H9 (cell line): ENCODE results near the gene GPR137. TPM values are rescaled to one million over a fixed set of nuclear protein-coding genes. Genes with fewer than 3 reads are reported as not detected.

ENCODE experiments used
- DNase-seq: peaks from one replicate; pipeline ENCODE4 v3.0.0-alpha.2; 2017
- H2AFZ ChIP-seq: one replicate; pipeline ENCODE4 v1.6.1; 2013; ENCODE audit warnings: mild to moderate bottlenecking, low read length, control low read depth, moderate library complexity
- H2AK5ac ChIP-seq: 2 replicates; pipeline ENCODE4 v1.6.1; 2013; ENCODE audit warnings: low read length, control low read depth, mixed read lengths; ENCODE audit not compliant: insufficient read length
- H2BK120ac ChIP-seq: one replicate; pipeline ENCODE4 v1.6.1; 2013; ENCODE audit warnings: low read depth, mild to moderate bottlenecking, low read length, control low read depth, inconsistent platforms; ENCODE audit not compliant: poor library complexity, severe bottlenecking
- H2BK12ac ChIP-seq: 2 replicates; pipeline ENCODE4 v1.6.1; 2013; ENCODE audit warnings: low read length, control low read depth, mixed read lengths, low read depth; ENCODE audit not compliant: insufficient read length
- H2BK15ac ChIP-seq: 2 replicates; pipeline ENCODE4 v1.6.1; 2013; ENCODE audit warnings: low read depth, low read length, control low read depth
- H2BK20ac ChIP-seq: one replicate; pipeline ENCODE4 v1.6.1; 2013; ENCODE audit warnings: low read depth, mild to moderate bottlenecking, low read length, control low read depth, inconsistent platforms; ENCODE audit not compliant: poor library complexity, severe bottlenecking
- H2BK5ac ChIP-seq: 2 replicates; pipeline ENCODE4 v1.6.1; 2013; ENCODE audit warnings: low read length, control low read depth, mixed read lengths; ENCODE audit not compliant: insufficient read length
- H3K14ac ChIP-seq: 2 replicates; pipeline ENCODE4 v1.6.1; 2013; ENCODE audit warnings: low read length, control low read depth; ENCODE audit not compliant: insufficient read depth
- H3K18ac ChIP-seq: 2 replicates; pipeline ENCODE4 v1.6.1; 2013; ENCODE audit warnings: low read depth, mild to moderate bottlenecking, mixed read lengths, low read length, control low read depth; ENCODE audit not compliant: insufficient read length
- H3K23ac ChIP-seq: 2 replicates; pipeline ENCODE4 v1.6.1; 2013; ENCODE audit warnings: low read length, control low read depth, mixed read lengths, low read depth; ENCODE audit not compliant: insufficient read length
- H3K23me2 ChIP-seq: 2 replicates; pipeline ENCODE4 v1.6.1; 2013; ENCODE audit warnings: low read depth, mild to moderate bottlenecking, mixed read lengths, low read length, control low read depth; ENCODE audit not compliant: insufficient read length, poor library complexity, severe bottlenecking
- H3K27ac ChIP-seq: 2 replicates; pipeline ENCODE4 v1.5.1; 2013; ENCODE audit warnings: low read length, control low read depth, mixed read lengths, low read depth; ENCODE audit not compliant: insufficient read length
- H3K27me3 ChIP-seq: 2 replicates; pipeline ENCODE4 v1.6.1; 2013; ENCODE audit warnings: low read length, control low read depth, inconsistent platforms; ENCODE audit not compliant: insufficient read depth
- H3K4ac ChIP-seq: 2 replicates; pipeline ENCODE4 v1.6.1; 2013; ENCODE audit warnings: low read depth, mild to moderate bottlenecking, control low read depth, inconsistent platforms, low read length, moderate library complexity
- H3K4me1 ChIP-seq: 2 replicates; pipeline ENCODE4 v1.6.1; 2013; ENCODE audit warnings: low read length, control low read depth, inconsistent platforms; ENCODE audit not compliant: insufficient read depth
- H3K4me2 ChIP-seq: 2 replicates; pipeline ENCODE4 v1.6.1; 2013; ENCODE audit warnings: low read length, control low read depth, mixed read lengths; ENCODE audit not compliant: insufficient read length, insufficient read depth
- H3K56ac ChIP-seq: 2 replicates; pipeline ENCODE4 v1.6.1; 2013; ENCODE audit warnings: low read depth, mild to moderate bottlenecking, mixed read lengths, low read length, control low read depth; ENCODE audit not compliant: insufficient read length
- H3K79me1 ChIP-seq: 2 replicates; pipeline ENCODE4 v1.6.1; 2013; ENCODE audit warnings: low read depth, mild to moderate bottlenecking, moderate library complexity, low read length, control low read depth, inconsistent platforms; ENCODE audit not compliant: insufficient read depth, poor library complexity, severe bottlenecking
- H3K79me2 ChIP-seq: 2 replicates; pipeline ENCODE4 v1.6.1; 2013; ENCODE audit warnings: low read length, control low read depth, inconsistent platforms; ENCODE audit not compliant: insufficient read depth
- H3K9ac ChIP-seq: 2 replicates; pipeline ENCODE4 v1.6.1; 2013; ENCODE audit warnings: low read length, control low read depth, mixed read lengths; ENCODE audit not compliant: insufficient read length; ENCODE audit errors: extremely low read depth
- H3K9me3 ChIP-seq: one replicate; pipeline ENCODE4 v1.6.1; 2013; ENCODE audit warnings: low read depth, low read length, inconsistent platforms; ENCODE audit not compliant: control insufficient read depth
- H3T11ph ChIP-seq: one replicate; pipeline ENCODE4 v1.6.1; 2013; ENCODE audit warnings: mild to moderate bottlenecking, low read length, control low read depth, inconsistent platforms
- H4K20me1 ChIP-seq: one replicate; pipeline ENCODE4 v1.6.1; 2013; ENCODE audit not compliant: control insufficient read depth, insufficient read length, insufficient read depth
- H4K5ac ChIP-seq: 2 replicates; pipeline ENCODE4 v1.6.1; 2013; ENCODE audit warnings: low read depth, mild to moderate bottlenecking, mixed read lengths, low read length, control low read depth; ENCODE audit not compliant: insufficient read length
- H4K8ac ChIP-seq: replicated peaks from 2 replicates; pipeline ENCODE4 v1.6.1; 2013; ENCODE audit warnings: low read length, control low read depth, mixed read lengths, low read depth; ENCODE audit not compliant: insufficient read length
- H4K91ac ChIP-seq: 2 replicates; pipeline ENCODE4 v1.6.1; 2013; ENCODE audit warnings: low read depth, mild to moderate bottlenecking, moderate library complexity, mixed read lengths, low read length, control low read depth; ENCODE audit not compliant: insufficient read length
- H3K27ac Mint-ChIP-seq, 3 experiments: 2 replicates in 2 of 3; 3 replicates in 1 of 3; pipeline ENCODE4 v1.8.0; 2020 to 2021; ENCODE audit warnings: mixed read lengths in 3 of 3, mild to moderate bottlenecking in 1 of 3, moderate library complexity in 1 of 3
- H3K27me3 Mint-ChIP-seq: 2 replicates; pipeline ENCODE4 v1.8.0; 2021; ENCODE audit warnings: low read depth, mild to moderate bottlenecking, moderate library complexity, mixed read lengths
- H3K36me3 Mint-ChIP-seq, 3 experiments: 2 replicates in 2 of 3; 3 replicates in 1 of 3; pipeline ENCODE4 v1.8.0; 2020 to 2021; ENCODE audit warnings: low read depth in 3 of 3, mixed read lengths in 3 of 3; ENCODE audit not compliant: insufficient read depth in 1 of 3
- H3K4me1 Mint-ChIP-seq, 2 experiments: 2 replicates each; pipeline ENCODE4 v1.8.0; 2020; ENCODE audit warnings: mixed read lengths in 2 of 2
- H3K4me3 Mint-ChIP-seq, 2 experiments: 2 replicates in 1 of 2; 3 replicates in 1 of 2; pipeline ENCODE4 v1.8.0; 2020 to 2021; ENCODE audit warnings: mild to moderate bottlenecking in 2 of 2, mixed read lengths in 2 of 2, moderate library complexity in 1 of 2
- H3K9me3 Mint-ChIP-seq, 2 experiments: 2 replicates in 1 of 2; 3 replicates in 1 of 2; pipeline ENCODE4 v1.8.0; 2020; ENCODE audit warnings: mild to moderate bottlenecking in 2 of 2, mixed read lengths in 2 of 2, moderate library complexity in 1 of 2
- CTCF ChIP-seq: fragments of 200-600 bp; sonication (generic); conservative IDR thresholded peaks from 3 replicates; pipeline ENCODE4 v1.8.0; 2021; ENCODE audit warnings: antibody characterized with exemption, mild to moderate bottlenecking
- whole genome bisulfite sequencing: extraction: QIAGEN DNeasy Blood & Tissue Kit; methylation state at CpG from one replicate; pipeline ENCODE4 v1.1.7; 2013; ENCODE audit warnings: missing lambda C conversion rate, low lambda C conversion rate, mixed read lengths; ENCODE audit not compliant: insufficient read length; ENCODE audit errors: extremely low coverage; 5-methylcytosine and 5-hydroxymethylcytosine counted together
- total RNA-seq: library from RNA; stranded (reverse); gene quantifications from 2 replicates; pipeline ENCODE4 v1.2.1, GENCODE V29; 2021

The GPR137 gene
- total RNA-seq, 1 experiment from 2014 or later = 39.6 TPM

- Histone ChIP-seq H2BK120ac (no peak overlapping the region), H2AK5ac (no peak overlapping the region), H2BK15ac (no peak overlapping the region), H3T11ph (no peak overlapping the region), H3K27ac (no peak overlapping the region), H3K4me1 (no peaks in the 10 kb centered on the region), H3K27me3 (no peaks in the 10 kb centered on the region), H4K8ac (no peak overlapping the region), H3K14ac (no peak overlapping the region), H3K23ac (no peak overlapping the region), H2AFZ (no peak overlapping the region), H2BK5ac (no peak overlapping the region), H4K5ac (no peak overlapping the region), H2BK20ac (no peak overlapping the region), H3K18ac (no peak overlapping the region), H3K4ac (no peak overlapping the region), H3K9me3 (no peaks in the 10 kb centered on the region), H2BK12ac (no peak overlapping the region), H4K91ac (no peak overlapping the region), H3K23me2 (peaks cover 19% of the 10 kb centered on the region), H3K9ac (no peak overlapping the region), H3K79me1 (no peaks in the 10 kb centered on the region), H3K56ac (no peak overlapping the region), H4K20me1 (no peaks in the 10 kb centered on the region), H3K4me2 (no peak overlapping the region), H3K79me2 (peaks cover 2% of the 10 kb centered on the region; the same call in 1 of the 2 replicates)
- no CpG with 5 or more reads among the region's 9 CpGs for WGBS
- no peak for TF ChIP-seq CTCF
- no peak overlapping the region for H3K4me3 Mint-ChIP-seq
- DNase-seq = no peak
- H3K4me1 Mint-ChIP-seq = peaks cover 23 to 27% of the 10 kb centered on the region in 2 experiments
- H3K27ac Mint-ChIP-seq = no peak overlapping the region
- peaks cover 3% of the 10 kb centered on the region for H3K27me3 Mint-ChIP-seq
- no peaks in the 10 kb centered on the region for H3K9me3 Mint-ChIP-seq
- H3K36me3 Mint-ChIP-seq = peaks cover 2 to 31% (median 14%) of the 10 kb centered on the region in 3 experiments
Measured at GRCh38 chr11:64238076-64238475, 47.6 kb upstream of the GPR137 start.
